ENCODE measurements around the gene METTL26. TPM values are rescaled to one million over a fixed set of nuclear protein-coding genes. Genes with fewer than 3 reads are reported as not detected.

METTL26 gene
- total RNA-seq, 6 experiments from 2014 or later, result 91.6 to 115 (median 105) TPM

DNA sequence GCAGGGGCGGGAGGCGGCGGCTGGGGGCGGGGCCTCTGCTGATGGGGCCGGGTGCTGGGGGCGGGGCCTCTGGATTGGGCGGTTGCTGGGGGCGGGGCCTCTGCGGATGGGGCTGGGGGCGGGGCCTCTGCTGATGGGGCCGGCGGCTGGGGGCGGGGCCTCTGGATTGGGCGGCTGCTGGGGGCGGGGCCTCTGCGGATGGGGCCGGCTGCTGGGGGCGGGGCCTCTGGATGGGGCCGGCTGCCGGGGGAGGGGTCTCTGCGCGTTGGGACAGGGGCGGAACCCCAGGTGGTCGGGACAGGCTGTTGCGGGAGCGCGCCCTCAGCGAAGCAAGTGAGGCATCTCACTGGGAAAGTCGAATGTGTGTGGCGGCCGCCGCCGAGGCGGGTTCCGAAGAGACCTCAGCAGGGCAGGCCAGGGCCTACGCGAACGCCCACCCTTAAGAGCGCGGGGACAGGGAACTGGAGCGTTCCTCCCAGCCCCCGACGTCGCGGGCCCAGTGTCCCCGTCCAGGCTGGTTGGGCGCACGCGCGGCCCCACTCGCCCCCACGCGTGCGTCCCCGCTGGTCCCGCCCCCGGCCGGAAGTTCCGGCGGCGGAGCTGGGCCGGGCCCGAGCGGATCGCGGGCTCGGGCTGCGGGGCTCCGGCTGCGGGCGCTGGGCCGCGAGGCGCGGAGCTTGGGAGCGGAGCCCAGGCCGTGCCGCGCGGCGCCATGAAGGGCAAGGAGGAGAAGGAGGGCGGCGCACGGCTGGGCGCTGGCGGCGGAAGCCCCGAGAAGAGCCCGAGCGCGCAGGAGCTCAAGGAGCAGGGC is 43.9 kb upstream of the METTL26 start, which contains the start of gene STUB1:
Gene STUB1 (plus strand): TSS at position 597 of the 811 bp plus-strand sequence. CDS start 116 bp downstream, at position 713.
- Mint-ChIP-seq H3K36me3 (ENCODE audit: low read depth) (peaks cover 12% of the 10 kb centered on the region; the same call in 1 of the 2 replicates), H3K27me3 (ENCODE audit: insufficient read depth) (peaks cover 5% of the 10 kb centered on the region), H3K27ac (peak within 1 kb of the TSS; percentile 72), H3K9me3 (no peaks in the 10 kb centered on the region), H3K4me1 (ENCODE audit: low read depth) (peaks cover 14% of the 10 kb centered on the region), H3K4me3 (peak within 1 kb of the TSS; percentile 90)
- DNase-seq, result peak; percentile 67
- no peak for TF ChIP-seq CTCF (IDR thresholded peaks at IDR 0.05)

GRCh38 chr16:678858-679813 is 43.0 kb upstream of the METTL26 start:
- TF ChIP-seq CTCF (IDR thresholded peaks at IDR 0.05), result no peak
- peaks cover 5% of the 10 kb centered on the region for H3K27me3 Mint-ChIP-seq (ENCODE audit: insufficient read depth)
- peak; percentile 34 for DNase-seq
- peak overlapping the region; percentile 49 for H3K27ac Mint-ChIP-seq
- H3K4me1 Mint-ChIP-seq (ENCODE audit: low read depth), result peaks cover 14% of the 10 kb centered on the region
- H3K4me3 Mint-ChIP-seq, result peak overlapping the region; percentile 72
- H3K36me3 Mint-ChIP-seq (ENCODE audit: low read depth), result peaks cover 12% of the 10 kb centered on the region; the same call in 1 of the 2 replicates
- H3K9me3 Mint-ChIP-seq, result no peaks in the 10 kb centered on the region

DNA sequence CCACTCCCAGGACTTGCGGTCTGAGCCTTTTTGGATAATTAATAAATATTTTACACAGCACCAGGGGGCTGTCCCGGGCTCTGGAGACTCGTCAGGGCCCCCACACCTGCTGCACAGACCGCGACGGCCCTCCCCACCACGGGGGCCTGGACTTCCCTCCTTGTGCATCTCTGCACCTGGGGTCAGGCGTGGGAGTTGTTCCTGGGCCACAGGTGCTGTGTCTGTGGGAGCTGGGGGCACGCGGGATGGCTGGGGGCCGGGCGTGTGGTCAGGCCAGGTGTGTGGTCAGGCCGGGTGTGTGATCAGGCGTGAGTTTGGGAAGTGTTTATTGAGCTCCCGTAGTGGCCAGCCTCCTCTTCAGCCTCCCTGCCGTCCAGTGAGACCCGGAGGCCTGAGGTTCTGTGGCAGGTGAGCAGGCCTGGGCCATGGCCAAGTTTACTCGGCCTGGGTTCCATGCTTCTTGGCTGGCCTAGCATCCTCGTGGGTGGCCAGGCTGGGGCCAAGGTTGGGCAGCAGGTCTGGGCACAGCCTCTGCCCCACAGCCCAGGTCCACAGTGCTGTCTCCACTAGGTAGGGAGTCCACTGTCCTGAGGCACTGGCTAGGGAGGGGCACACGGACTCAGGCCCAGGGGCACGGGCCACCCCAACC is 42.2 kb upstream of the METTL26 start:
- H3K4me3 Mint-ChIP-seq, result no peak overlapping the region
- no peak for DNase-seq
- H3K27ac Mint-ChIP-seq, result no peak overlapping the region
- no peak for TF ChIP-seq CTCF (IDR thresholded peaks at IDR 0.05)
- peaks cover 14% of the 10 kb centered on the region for H3K4me1 Mint-ChIP-seq (ENCODE audit: low read depth)
- peaks cover 5% of the 10 kb centered on the region for H3K27me3 Mint-ChIP-seq (ENCODE audit: insufficient read depth)
- no peaks in the 10 kb centered on the region for H3K9me3 Mint-ChIP-seq
- peaks cover 12% of the 10 kb centered on the region; the same call in 1 of the 2 replicates for H3K36me3 Mint-ChIP-seq (ENCODE audit: low read depth)

- Mint-ChIP-seq H3K27me3 (ENCODE audit: insufficient read depth) (peaks cover 5% of the 10 kb centered on the region), H3K9me3 (no peaks in the 10 kb centered on the region), H3K27ac (no peak overlapping the region), H3K36me3 (ENCODE audit: low read depth) (peaks cover 10% of the 10 kb centered on the region; the same call in 1 of the 2 replicates), H3K4me1 (ENCODE audit: low read depth) (peaks cover 13% of the 10 kb centered on the region), H3K4me3 (no peak overlapping the region)
- no peak for DNase-seq
- TF ChIP-seq CTCF (IDR thresholded peaks at IDR 0.05), result no peak
Measured at GRCh38 chr16:677316-678190, 41.4 kb upstream of the METTL26 start.
